Measurements from ENCODE around the gene DIAPH2. TPM values are rescaled to one million over a fixed set of nuclear protein-coding genes. Genes with fewer than 3 reads are reported as not detected.

DIAPH2 gene
- polyA plus RNA-seq, 10 donors = 8.5 to 11.5 (median 10.1) TPM

Other genes starting within 250 kb of the DIAPH2 start
- under 1 TPM in 6 of 10 donors, not detected in 4; 0.11 to 0.21 (median 0.14) TPM for gene RPA4, start 199.1 kb downstream of the DIAPH2 start, polyA plus RNA-seq (ENCODE audit: insufficient read length in 10 of 10)

Measured in muscle of back (tissue), 10 donors.